Measurements from ENCODE around the gene XRCC1.

The XRCC1 gene

GRCh38 chr19:43561139-43561970 is 14.0 kb downstream of the XRCC1 start (continued):
- TF ChIP-seq ZBTB44 (tag by site-specific recombination; IDR thresholded peaks at IDR 0.05): no peak

- Histone ChIP-seq H3K36me3 (ENCODE audit: control insufficient read depth in 2 of 2, insufficient read depth in 1 of 2, low read length in 2 of 2) (peaks cover 56 to 91% of the 10 kb centered on the region in 2 experiments), H3K4me1 (ENCODE audit: control insufficient read depth, insufficient read depth, low read length) (no peaks in the 10 kb centered on the region; the same call in 1 of the 2 replicates), H3K9me3 (ENCODE audit: control insufficient read depth, insufficient read depth, low read depth, low read length) (no peaks in the 10 kb centered on the region; the same call in 1 of the 2 replicates), H3K27ac (ENCODE audit: extremely low read depth, low read depth, low read length) (peak overlapping the region; percentile 11; the same call in 1 of the 2 replicates), H3K4me3 (ENCODE audit: low read depth, low read length) (no peak overlapping the region)
- ChIA-PET POLR2A (interaction anchor here (0.5 kb wide), 1 partner anchor 24 kb away, joined by 3 read pairs; no protein-coding TSS in a partner anchor), CTCF (interaction anchor here (0.7 to 1.7 kb wide), 6 partner anchors 12 to 192 kb away, joined by 3 to 9 read pairs (median 4); no protein-coding TSS in a partner anchor)
- TF ChIP-seq PATZ1 (tag by site-specific recombination; IDR thresholded peaks at IDR 0.05) (peak; percentile 60), ZBTB17 (tag by site-specific recombination; IDR thresholded peaks at IDR 0.05) (no peak), ZFHX2 (tag by site-specific recombination; conservative IDR thresholded peaks at IDR 0.05) (peak; percentile 51), GLIS2 (tag by site-specific recombination; IDR thresholded peaks at IDR 0.05) (peak; percentile 80), ZNF19 (tag by site-specific recombination; IDR thresholded peaks at IDR 0.05; ENCODE audit: low read depth) (no peak), ZSCAN16 (tag by site-specific recombination; IDR thresholded peaks at IDR 0.05) (no peak), EGR2 (tag by site-specific recombination; IDR thresholded peaks at IDR 0.05; ENCODE audit: low read depth) (peak; percentile 66), ZNF623 (tag by site-specific recombination; IDR thresholded peaks at IDR 0.05) (no peak), ZNF449 (tag by site-specific recombination; IDR thresholded peaks at IDR 0.05) (no peak), CTCF (tag by site-specific recombination; IDR thresholded peaks at IDR 0.05) (peak; percentile 85), ZNF600 (tag by site-specific recombination; IDR thresholded peaks at IDR 0.05) (peak; percentile 66; the same call in 1 of the 2 replicates), GLIS1 (tag by site-specific recombination; IDR thresholded peaks at IDR 0.05) (peak; percentile 76), ZNF311 (tag by site-specific recombination; IDR thresholded peaks at IDR 0.05; ENCODE audit: borderline replicate concordance) (no peak), ZBTB21 (tag by site-specific recombination; IDR thresholded peaks at IDR 0.05) (peak; percentile 51; the same call in 1 of the 2 replicates), ZNF350 (tag by site-specific recombination; IDR thresholded peaks at IDR 0.05) (no peak), ZNF629 (tag by site-specific recombination; IDR thresholded peaks at IDR 0.05) (peak; percentile 84), ZBTB49 (tag by site-specific recombination; IDR thresholded peaks at IDR 0.05; ENCODE audit: low read depth) (no peak), REPIN1 (tag by site-specific recombination; IDR thresholded peaks at IDR 0.05; ENCODE audit: low read depth) (no peak), ELK4 (IDR thresholded peaks at IDR 0.05; ENCODE audit: borderline replicate concordance, low read depth, low read length) (no peak), ZNF155 (tag by site-specific recombination; IDR thresholded peaks at IDR 0.05) (no peak), PBX3 (CRISPR knock-in tag; IDR thresholded peaks at IDR 0.05) (no peak)
Observed at GRCh38 chr19:43560687-43561086, 14.6 kb downstream of the XRCC1 start.

Measured in HEK293 (cell line).